GM21423 (cell line): ENCODE results near the gene MATCAP1.

Source experiments
- ATAC-seq: cut with Tn5 transposase; IDR thresholded peaks from one replicate; pipeline ENCODE4 v1.9.1; 2021; ENCODE audit warnings: mild to moderate bottlenecking, moderate library complexity; ENCODE audit not compliant: unreplicated experiment

Gene MATCAP1

GRCh38 chr16:67158637-67159600 is 24.8 kb downstream of the MATCAP1 start:
- ATAC-seq: peak; percentile 42

DNA sequence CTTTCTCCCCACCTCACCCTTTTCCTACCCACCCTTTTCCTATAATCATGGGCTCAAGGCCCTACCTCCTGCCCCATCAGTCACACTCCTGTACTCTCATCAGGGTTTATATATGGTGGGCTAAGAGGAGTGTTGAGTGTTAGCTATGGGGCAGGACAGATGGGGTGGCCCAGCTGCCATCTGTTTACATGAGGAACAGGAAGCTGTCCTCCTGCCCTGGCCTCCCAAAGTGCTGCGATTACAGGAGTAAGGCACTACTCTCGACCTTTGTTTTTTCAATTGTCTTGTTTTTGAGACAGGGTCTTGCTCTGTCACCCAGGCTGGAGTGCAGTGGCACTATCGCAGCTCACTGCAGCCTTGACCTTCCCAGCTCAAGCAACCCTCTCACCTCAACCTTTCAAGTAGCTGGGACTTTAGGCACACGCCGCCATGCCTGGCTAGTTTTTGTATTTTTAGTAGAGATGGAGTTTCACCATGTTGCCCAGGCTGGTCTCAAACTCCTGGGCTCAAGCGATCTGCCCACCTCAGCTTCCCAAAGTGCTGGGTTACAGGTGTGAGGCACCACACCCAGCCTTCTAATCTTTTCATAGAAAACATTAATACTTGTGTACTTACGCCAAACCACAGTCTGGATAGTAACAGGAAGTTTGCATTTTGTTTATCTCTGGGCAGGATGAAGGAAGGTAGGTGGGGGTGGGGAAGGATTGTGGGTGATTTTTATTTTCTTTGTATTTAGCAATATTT is 25.7 kb downstream of the MATCAP1 start:
- no peak for ATAC-seq

DNA sequence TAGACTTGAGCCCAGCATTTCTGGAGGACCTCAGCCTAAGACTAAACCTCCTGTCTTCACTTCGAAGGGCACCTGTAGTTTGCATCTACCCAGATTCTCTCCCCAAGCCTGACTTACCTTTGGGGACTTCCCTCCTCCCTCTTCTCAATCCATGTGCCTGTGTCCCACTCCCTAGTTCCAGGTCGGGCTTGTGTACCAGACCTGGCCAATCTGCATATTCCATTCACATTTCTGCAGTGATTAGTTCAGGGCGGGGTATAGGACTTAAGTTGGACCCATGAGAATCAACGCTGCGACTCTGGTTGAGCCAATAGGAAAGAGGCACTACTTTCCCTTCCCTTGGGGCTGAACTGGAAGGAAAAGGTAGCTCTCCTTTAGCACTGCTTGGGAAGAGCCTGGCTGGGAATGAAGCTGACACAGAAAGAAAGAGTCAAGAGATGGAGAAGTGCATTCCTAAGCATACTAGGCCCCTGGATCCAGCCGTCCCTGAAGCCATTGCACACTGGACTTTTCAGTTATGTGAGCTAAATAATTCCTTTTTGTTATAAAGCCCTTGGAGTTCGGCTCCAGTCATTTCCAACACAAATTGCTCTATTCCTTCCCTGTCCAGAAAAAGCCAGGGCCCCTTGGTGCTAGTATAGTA is 26.5 kb downstream of the MATCAP1 start:
- ATAC-seq: no peak

DNA sequence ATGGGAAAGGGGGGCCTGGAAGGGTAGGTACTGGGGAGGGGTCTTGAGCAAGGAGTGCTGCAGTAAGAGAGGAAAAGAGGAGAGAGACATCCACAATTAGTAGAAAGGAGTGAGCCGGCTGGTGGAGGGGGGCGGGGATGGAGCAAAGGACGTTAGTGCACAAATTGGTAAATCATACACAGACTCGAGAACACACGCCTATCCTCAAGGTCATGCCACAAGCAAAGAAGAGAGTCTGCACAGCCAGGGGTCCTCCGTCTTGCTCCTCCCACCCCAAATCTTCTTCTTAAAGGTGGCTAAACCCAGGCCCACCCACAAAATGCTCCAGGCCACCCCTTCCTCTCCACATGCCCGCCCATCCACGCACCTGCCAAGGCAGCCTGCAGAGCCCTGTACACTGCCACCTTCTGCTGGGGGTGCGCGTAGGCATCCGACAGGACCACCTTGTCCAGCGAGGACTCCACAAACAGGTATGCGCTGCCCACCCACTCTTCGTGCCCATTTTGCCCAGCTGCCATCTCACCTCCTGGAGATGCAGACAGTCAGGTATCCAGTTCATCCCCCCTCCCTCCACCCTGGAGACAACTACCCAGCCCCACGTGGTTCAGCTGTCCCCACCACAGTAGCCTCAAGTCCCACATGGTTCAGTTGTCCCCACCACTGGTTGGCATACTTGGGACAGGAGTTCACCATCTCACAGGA is 27.5 kb downstream of the MATCAP1 start:
- no peak for ATAC-seq

DNA sequence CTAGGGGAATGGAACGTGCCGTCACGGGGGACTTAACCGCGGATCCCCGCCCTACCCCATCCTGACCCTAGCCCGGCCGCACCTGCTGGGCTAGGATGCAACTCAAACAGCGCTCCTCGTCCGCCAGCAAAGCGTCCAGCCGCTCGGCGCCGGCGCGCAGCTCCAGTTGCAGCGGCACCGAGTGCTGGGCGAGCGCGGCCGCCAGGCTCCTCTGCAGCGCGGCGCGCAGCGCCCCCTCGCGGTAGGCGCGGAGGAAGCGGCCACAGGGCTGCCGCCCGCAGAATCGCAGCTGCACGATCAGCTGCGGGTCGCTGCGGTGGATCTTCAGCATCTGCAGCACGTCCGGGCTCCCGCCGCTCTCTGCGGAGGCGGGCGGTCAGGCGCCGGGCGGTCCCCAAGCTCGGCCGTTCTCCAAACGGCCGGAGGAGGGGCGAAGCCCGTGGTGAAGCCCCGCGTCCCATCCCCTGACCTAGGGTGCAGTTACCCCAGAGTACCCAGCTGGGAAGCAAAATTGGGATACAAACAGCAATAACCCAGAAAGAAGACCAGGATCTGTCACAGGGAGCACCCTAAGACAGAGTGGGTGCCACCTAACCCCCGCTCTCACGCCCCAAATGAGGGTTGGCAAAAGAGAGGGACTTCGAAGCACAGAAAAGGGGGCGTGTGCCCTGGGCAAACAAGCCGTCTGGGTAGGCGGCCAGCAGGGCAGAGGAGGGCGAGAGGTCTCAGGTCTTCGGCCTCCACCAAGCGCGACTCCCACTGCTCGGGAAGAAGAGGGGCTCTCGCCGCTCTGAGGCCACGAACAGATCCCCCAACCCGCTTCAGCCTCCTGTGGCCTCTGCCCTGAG is 28.2 kb downstream of the MATCAP1 start:
- no peak for ATAC-seq

DNA sequence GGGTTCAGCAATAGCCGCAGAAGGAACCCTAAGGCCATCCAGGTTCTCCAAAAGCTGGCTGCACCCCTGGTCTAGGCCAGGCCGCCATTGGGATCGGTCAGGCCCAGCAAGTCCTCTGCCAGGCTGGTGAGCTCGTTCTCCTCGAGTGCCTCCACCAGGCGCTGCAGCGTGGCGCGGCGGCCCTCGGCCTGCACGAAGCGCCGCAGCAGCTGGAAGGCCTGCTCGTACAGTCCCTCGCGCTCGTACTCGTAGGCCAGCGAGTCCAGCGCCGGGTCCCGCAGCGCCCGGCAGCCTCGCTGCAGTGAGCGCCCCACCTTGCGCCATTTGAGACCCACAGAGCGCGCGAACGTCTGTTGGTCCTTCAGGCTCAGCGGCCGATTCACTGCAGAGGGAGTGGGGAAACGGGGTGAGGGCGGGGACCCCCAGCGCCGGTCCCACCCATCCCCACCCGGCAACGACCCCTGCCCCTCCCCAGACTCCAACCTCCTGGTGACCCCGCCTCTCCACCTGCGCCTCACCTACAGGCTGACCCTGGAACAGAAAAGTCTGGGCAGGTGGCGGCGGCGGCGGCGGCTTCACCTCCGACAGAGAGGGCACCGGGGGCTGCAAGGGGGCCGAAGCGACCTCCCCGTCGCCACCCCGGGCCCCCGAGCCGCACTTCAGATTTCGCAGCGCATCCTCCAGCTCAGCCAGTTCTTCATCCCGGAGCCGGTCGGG is 29.0 kb downstream of the MATCAP1 start:
- no peak for ATAC-seq

- ATAC-seq: no peak
These were observed 32.2 kb downstream of the MATCAP1 start for GRCh38 chr16:67151431-67152097.

DNA sequence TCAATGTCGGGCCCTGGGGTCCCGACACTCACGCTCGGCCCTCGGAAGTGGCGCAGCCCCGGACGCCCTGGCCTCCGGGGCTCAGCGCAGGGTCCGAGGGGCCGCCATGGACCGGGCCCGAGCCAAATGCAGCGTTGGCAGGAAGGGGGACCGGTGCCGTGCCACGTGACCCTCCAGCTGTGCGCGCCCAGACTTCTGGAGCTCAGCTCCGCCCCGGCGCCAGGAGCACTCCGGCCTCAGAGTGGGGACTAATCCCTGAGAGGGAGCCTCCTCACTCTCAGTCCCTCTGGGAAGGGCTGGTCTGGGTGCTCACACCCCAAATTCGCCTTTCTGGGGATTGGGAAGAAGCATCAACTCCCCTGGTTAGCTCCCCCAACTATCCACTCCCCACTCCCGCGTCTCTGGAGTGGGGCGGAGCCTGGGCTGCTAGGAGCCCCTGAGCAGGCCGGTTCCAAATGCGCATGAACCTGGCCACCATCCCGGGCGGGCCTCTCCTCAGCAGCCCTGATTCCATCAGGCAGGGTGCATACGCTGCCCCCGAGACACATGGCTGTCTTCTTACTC is 32.8 kb downstream of the MATCAP1 start, which contains the start of gene B3GNT9:
TSS of gene B3GNT9 (minus strand) at position 166 of the 564 bp plus-strand sequence. CDS start 513 bp downstream, outside the sequence.
- ATAC-seq: peak; percentile 55

GRCh38 chr16:67150047-67150832 is 33.5 kb downstream of the MATCAP1 start:
- ATAC-seq: peak; percentile 28

DNA sequence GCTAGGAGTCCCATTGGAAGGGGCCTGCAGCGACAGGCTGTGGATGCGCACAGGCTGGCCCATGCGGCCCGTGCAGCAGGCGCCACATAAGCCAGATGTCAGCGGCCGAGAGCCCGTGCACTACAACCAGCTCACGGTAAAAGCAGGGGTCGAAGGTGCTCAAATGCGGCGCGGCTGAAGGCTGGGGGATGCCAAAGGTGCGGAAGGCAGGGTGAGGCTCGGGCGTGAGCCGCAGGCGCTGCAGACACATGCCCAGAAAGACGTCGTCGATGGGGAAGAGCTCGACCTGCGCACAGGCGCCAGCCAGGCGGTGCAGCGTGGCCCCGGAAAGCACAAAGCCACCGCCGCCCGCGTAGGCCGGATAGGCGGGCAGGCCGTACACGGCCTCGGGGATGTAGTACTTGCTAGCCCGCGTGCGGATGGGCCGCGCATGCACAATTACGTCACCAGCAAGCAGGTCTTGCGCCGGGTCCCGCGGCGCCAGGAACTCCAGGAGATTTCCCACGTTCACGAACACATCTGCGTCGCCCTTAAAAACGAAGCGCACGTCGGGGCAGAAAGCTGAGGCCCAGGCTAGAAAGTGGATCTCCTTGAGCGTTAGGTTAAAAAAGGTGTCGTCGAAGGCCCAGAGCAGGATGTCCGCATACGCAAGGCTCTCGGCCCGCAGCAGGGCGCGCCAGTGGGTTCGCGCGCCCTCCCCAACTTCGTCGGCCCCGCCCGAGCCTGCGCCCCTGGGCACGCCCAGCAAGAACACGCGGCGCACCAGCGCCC is 34.3 kb downstream of the MATCAP1 start:
- no peak for ATAC-seq

GRCh38 chr16:67148656-67149275 is 35.0 kb downstream of the MATCAP1 start:
- ATAC-seq: no peak

DNA sequence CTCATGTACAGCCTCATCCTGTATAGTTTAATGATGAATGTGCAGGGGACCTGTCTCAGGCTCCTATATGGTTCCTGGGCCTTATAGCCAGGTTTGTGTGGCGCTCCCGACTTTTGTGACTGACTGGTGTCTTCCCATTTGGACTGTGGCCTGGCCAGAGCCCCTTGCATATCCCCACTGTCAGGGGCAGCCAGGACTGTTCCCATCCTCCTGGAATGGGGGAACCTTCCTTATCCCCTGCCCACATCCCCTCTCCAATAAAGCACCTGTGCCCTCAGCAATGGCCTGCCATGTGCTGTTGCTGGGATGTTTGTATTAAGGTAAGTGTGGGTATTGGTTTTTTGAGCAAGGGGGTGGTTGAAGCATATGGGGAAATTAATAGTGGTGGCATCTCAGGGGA is 35.5 kb downstream of the MATCAP1 start:
- ATAC-seq: no peak

DNA sequence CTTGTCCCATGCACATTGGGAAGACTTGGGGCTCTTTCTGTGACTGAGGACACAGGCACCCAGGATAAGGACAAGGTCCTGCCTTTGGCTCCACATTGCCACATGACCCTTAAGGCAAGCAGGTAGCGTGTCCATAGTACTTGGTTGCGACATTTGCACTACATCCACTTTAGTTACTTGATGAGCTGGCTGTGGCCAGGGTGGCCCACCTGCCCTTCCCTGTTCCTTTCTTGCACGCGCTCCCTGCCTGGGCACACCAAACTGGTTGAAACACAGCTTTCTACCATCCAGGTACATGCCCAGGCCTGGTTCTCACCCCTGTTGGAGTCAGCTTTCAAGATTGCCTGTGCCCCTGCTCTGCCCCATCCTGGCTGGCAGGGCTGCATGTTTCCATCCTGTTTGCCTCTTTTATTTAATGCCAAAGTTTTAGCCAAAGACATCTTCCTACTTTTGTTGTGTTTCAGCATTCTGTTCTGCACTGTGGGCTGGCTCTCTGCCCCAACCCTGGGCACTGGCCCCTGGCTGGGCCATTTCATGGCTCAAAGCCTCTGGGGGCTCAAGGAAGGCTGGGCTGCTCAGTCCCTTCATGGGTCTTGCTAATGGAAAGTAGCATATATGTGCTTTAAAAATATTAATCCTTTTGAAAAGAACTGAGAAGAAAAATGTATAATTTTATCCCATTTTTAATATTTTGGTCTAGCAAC is 36.2 kb downstream of the MATCAP1 start:
- no peak for ATAC-seq

GRCh38 chr16:67146523-67147357 is 37.0 kb downstream of the MATCAP1 start:
- ATAC-seq: no peak

GRCh38 chr16:67145746-67146145 is 38.0 kb downstream of the MATCAP1 start:
- no peak for ATAC-seq
